Keratinocyte (primary cell): ENCODE data around the gene GNAS-AS1.

Source experiments
- CTCF ChIP-seq, 3 experiments: IDR thresholded peaks in 1 of 3; conservative IDR thresholded peaks in 1 of 3; optimal IDR thresholded peaks in 1 of 3; 2 replicates in 2 of 3; 3 replicates in 1 of 3; pipeline versions ENCODE3 to v1.5.1; 2011; ENCODE audit warnings: low read length in 3 of 3, mild to moderate bottlenecking in 3 of 3, moderate library complexity in 2 of 3, control low read depth in 1 of 3, inconsistent platforms in 1 of 3; ENCODE audit not compliant: insufficient read depth in 2 of 3; ENCODE audit errors: extremely low read depth in 1 of 3
- EZH2 ChIP-seq: IDR thresholded peaks from one replicate; pipeline ENCODE4 v1.6.1; 2012; ENCODE audit warnings: inconsistent platforms, mild to moderate bottlenecking, low read length, moderate library complexity

GRCh38 chr20:58822149-58822548, 28.6 kb downstream of the GNAS-AS1 start:
- TF ChIP-seq EZH2, result no peak
- TF ChIP-seq CTCF (optimal IDR thresholded peaks at IDR 0.05 in 1 of 3, IDR thresholded peaks at IDR 0.05 in 1 of 3, conservative IDR thresholded peaks at IDR 0.05 in 1 of 3; ENCODE audit: extremely low read depth in 1 of 3, insufficient read depth in 2 of 3, low read length in 3 of 3), result no peak
